PFSK-1 (cell line): ENCODE data around the gene NUP62.
A peak's percentile ranks its signal among the peaks of the same experiment; 100 is the strongest.

Experiments
- FOXP2 ChIP-seq: optimal IDR thresholded peaks from 2 replicates; pipeline ENCODE3; 2011; ENCODE audit warnings: borderline replicate concordance, control low read depth, inconsistent platforms; ENCODE audit not compliant: insufficient read depth; ENCODE audit errors: extremely low read length, extremely low read depth
- POLR2AphosphoS5 ChIP-seq: IDR thresholded peaks from 2 replicates; pipeline ENCODE4 v1.6.1; 2012; ENCODE audit warnings: low read depth, mild to moderate bottlenecking, control low read depth, low read length, moderate library complexity
- REST ChIP-seq, 2 experiments: IDR thresholded peaks; 2 replicates each; pipeline versions ENCODE4 v1.6.1 to v1.8.0; 2011 to 2012; ENCODE audit warnings: low read depth in 2 of 2, low read length in 2 of 2, control low read depth in 1 of 2, inconsistent platforms in 1 of 2, mild to moderate bottlenecking in 1 of 2, moderate library complexity in 1 of 2; ENCODE audit not compliant: insufficient read depth in 1 of 2
- SIN3A ChIP-seq: IDR thresholded peaks from 2 replicates; pipeline ENCODE4 v1.6.1; 2012; ENCODE audit warnings: mild to moderate bottlenecking, low read length, moderate library complexity, borderline replicate concordance; ENCODE audit not compliant: insufficient read depth
- TAF1 ChIP-seq: IDR thresholded peaks from 2 replicates; pipeline ENCODE4 v1.6.1; 2012; ENCODE audit warnings: low read length, control low read depth, borderline replicate concordance; ENCODE audit not compliant: insufficient read depth

The NUP62 gene

GRCh38 chr19:49864890-49865289 lies 64.4 kb downstream of the NUP62 start:
- TF ChIP-seq TAF1 = no peak
- TF ChIP-seq POLR2AphosphoS5 = 0 out of 2 replicates have a peak, but pooled peaks have one; percentile 9

- TF ChIP-seq REST (IDR thresholded peaks at IDR 0.05; ENCODE audit: insufficient read depth in 1 of 2, low read depth in 2 of 2, low read length in 2 of 2) = no peak
- TF ChIP-seq POLR2AphosphoS5 = no peak
- TF ChIP-seq TAF1 = no peak
- TF ChIP-seq FOXP2 = no peak
- TF ChIP-seq SIN3A = no peak
Measured at GRCh38 chr19:49863935-49864320, 65.4 kb downstream of the NUP62 start.

- no peak for TF ChIP-seq POLR2AphosphoS5
- no peak for TF ChIP-seq FOXP2
- TF ChIP-seq REST (IDR thresholded peaks at IDR 0.05; ENCODE audit: insufficient read depth in 1 of 2, low read depth in 2 of 2, low read length in 2 of 2) = no peak
- no peak for TF ChIP-seq SIN3A
- no peak for TF ChIP-seq TAF1
Measured at GRCh38 chr19:49863254-49863934, 65.9 kb downstream of the NUP62 start.

- no peak for TF ChIP-seq FOXP2
- TF ChIP-seq SIN3A = no peak
- no peak for TF ChIP-seq REST (IDR thresholded peaks at IDR 0.05; ENCODE audit: insufficient read depth in 1 of 2, low read depth in 2 of 2, low read length in 2 of 2)
- TF ChIP-seq TAF1 = no peak
- no peak for TF ChIP-seq POLR2AphosphoS5
Measured at GRCh38 chr19:49862391-49863253, 66.7 kb downstream of the NUP62 start.

GRCh38 chr19:49861541-49862378 lies 67.5 kb downstream of the NUP62 start:
- no peak for TF ChIP-seq TAF1
- no peak for TF ChIP-seq SIN3A
- no peak for TF ChIP-seq REST (IDR thresholded peaks at IDR 0.05; ENCODE audit: insufficient read depth in 1 of 2, low read depth in 2 of 2, low read length in 2 of 2)
- TF ChIP-seq FOXP2 = no peak
- TF ChIP-seq POLR2AphosphoS5 = no peak
